ENCODE results near the gene TEX13A. TPM values are rescaled to one million over a fixed set of nuclear protein-coding genes. Genes with fewer than 3 reads are reported as not detected.

TEX13A gene
- polyA plus RNA-seq, 2 of the 4 experiments (the other 2 are of a cell fraction), result not detected

DNA sequence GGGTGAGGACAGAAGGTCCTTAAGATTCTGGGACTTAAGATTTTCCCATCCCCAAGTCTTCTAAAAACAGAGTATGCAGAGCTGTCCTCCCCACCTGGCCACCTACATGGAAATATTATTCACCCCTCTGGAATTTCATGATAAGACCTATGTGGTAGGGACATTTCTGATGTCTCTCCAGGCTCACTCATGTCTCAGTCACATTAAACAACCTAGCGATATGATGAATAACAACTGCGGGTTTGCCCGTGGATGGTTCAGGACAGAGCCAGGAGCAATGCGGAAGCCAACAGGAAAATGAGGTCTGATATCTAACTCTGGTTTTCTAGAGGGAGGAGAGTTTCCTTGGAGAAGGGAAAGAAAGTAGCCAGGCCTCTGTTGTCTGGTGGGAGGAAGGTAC lies 47.4 kb downstream of the TEX13A start:
- Histone ChIP-seq H3K9me3 (no peaks in the 10 kb centered on the region), H3K4me1 (no peaks in the 10 kb centered on the region), H3K27ac (no peak overlapping the region), H3K4me2 (no peak overlapping the region), H3K4me3 (no peak overlapping the region)
- FAIRE-seq (no peak), ATAC-seq (no peak), DNase-seq (ENCODE audit: low read depth in 1 of 2, low spot score in 1 of 2) (no peak)
- no peak for TF ChIP-seq CEBPB (IDR thresholded peaks at IDR 0.05)
- TF ChIP-seq CHD2 (IDR thresholded peaks at IDR 0.05; ENCODE audit: low read length, partially characterized antibody), result no peak
- no peak for TF ChIP-seq GATA3 (IDR thresholded peaks at IDR 0.05; ENCODE audit: borderline replicate concordance)
- TF ChIP-seq EHMT2 (IDR thresholded peaks at IDR 0.05; ENCODE audit: low read depth), result no peak
- TF ChIP-seq CBX2 (IDR thresholded peaks at IDR 0.05; ENCODE audit: borderline replicate concordance, low read depth), result no peak
- TF ChIP-seq BHLHE40 (IDR thresholded peaks at IDR 0.05; ENCODE audit: low read depth, low read length), result no peak
- TF ChIP-seq CTCF (IDR thresholded peaks at IDR 0.05), result no peak
- no peak for TF ChIP-seq BCL3 (IDR thresholded peaks at IDR 0.05)
- TF ChIP-seq MAFK (IDR thresholded peaks at IDR 0.05; ENCODE audit: partially characterized antibody), result no peak
- TF ChIP-seq FOSB (CRISPR knock-in tag; IDR thresholded peaks at IDR 0.05), result no peak
- TF ChIP-seq RFX5 (IDR thresholded peaks at IDR 0.05), result no peak
- no peak for TF ChIP-seq SREBF2 (IDR thresholded peaks at IDR 0.05)
- CTCF ChIA-PET, result interaction anchor here (2.0 kb wide), 1 partner anchor 17 kb away, joined by 6 read pairs; no protein-coding TSS in a partner anchor
- WGBS (ENCODE audit: missing lambda C conversion rate), result 80% methylated on average over 4 of the region's 4 CpGs
- POLR2A ChIA-PET, result no interaction called here

Measured in A549 (cell line).